COLO668 (cell line): ENCODE data around the gene RAE1.

Experiments used
- DNase-seq: peaks from one replicate; lab custom pipeline; 2025; ENCODE audit not compliant: unreplicated experiment; lab: John Stamatoyannopoulos, UW

RAE1 gene

DNA sequence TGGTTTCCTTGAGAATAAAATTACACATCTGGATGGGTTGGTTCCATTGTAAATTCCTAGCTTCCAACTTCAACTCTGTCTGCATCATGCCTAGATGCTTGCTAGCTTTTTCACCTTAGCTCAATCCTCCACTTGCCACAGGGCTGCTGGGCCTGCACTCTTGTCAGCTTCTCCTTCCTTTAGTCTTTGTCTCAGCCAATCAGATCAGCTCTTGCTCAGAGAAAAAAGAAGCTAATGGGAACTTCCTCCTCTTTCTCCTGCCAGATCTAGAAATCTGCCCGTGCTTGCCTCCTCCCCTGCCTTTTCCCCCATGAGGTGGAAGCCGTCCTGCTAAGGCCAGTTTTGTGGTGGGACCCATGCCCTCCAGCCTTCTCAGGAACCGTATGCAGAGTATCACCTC, 18.5 kb downstream of the RAE1 start:
- DNase-seq: no peak

DNA sequence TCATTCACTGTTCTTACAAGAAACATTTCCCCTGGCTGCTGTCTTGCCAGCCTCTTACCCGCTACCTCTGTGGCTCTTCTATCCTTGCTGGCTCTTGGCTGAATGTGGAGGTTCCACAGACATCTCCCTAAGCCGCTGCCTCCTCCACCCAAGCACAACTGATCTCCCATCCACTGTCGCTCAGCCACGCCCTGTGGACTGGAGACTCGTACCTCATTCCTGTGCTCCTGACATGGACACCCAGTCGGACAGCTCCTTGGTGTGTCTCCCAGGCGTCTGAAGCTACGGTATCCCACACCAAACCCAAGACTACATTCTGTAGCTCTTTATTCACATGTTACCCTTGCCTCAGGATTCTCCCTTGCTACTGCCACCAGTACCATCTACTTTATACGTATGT, 19.3 kb downstream of the RAE1 start:
- DNase-seq: no peak

DNA sequence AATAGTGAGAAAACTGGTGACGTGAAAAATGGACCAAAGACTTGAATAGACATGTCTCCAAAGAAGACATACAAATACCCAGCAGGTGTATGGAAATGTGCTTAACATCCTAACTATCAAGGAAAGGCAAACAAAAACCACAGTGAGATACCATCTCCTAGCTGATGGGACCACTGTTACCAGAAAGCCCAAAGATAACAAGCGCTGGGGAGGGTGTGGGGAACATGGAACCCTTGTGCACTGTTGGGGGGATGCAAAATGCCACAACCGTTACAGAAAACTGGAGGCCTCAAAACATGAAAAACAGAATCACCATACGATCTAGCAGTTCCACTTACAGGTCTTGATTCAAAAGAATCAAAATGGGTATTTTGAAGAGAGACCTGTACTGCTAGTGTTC, 20.3 kb downstream of the RAE1 start:
- DNase-seq: no peak

DNA sequence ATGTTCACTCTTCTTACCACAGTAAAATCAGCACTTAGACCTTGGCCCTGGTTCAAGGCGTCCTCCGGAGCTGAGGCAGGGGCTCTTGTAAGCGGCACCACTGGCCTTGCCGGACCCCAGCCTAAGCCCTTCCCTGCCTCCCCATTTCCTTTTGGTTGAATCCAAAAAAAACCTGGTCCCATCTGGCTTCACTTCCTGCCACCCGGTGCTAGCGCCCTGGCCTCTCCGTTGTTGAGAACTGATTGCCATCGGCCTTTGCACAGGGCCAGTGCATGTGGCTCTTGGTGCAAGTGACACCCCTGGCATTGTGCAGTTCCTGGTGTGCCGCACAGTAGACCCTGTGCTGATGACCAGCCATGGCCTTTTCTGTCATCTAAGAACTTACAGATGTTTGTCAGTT, 21.1 kb downstream of the RAE1 start:
- DNase-seq: no peak

DNA sequence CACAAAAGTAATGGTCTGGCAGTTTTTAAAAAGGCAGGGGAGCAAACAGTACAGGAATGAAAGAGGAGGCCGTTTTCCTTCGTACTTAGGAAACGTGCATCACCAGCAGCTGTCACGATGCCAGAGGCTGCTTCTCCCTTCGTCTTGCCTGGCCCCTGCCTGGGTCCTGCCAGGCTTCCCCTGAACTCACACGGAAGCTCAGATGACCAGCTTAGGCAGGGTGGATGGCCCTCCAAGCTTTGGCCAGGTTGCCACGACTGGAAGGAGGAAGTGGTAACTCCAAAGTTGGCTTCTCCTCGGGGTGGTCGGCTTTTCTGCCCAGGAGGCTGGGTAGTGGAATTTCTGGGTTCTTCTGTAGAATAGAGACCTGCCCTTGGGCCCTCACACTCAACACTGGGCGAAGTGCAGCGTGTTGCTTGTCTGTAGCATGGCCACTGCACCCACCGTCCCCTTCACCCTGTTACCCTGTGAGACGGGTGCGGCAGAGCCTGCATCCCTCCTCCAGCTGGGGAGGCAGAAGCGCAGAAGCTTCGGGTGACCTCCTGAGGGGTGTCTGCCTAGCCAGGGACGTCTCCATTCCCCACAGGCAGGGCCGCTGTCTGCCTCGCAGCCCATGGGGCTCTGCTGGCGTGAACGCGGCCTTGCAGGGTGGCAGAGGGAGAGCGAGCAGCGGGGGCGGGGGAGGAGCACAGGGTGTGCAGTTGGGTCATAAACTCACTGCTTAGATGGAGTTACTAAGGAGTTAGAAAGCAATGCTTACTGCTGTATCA, 21.7 kb downstream of the RAE1 start:
- DNase-seq: no peak

DNA sequence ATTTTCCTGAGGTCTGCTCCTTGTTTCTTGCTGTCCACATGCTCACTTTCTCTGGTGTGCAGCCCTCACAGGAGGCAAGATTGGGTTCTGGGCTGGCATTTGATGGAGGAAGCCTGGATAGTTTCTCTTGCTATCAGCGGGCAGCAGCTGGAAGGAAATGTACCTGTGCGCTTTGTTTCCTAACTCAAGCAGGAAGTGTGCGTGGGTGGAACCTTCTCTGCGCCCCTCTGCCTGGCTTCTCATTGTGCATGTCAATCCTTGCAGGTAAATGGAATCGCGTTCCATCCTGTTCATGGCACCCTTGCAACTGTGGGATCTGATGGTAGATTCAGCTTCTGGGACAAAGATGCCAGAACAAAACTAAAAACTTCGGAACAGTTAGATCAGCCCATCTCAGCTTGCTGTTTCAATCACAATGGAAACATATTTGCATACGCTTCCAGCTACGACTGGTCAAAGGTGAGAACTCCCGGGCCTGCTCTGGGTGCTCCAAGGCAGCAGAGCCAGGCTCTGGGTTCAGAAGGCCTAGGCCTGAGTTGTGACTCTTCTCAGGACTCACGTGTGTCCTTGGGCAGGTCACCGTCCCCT, 23.4 kb downstream of the RAE1 start:
- DNase-seq: no peak

DNA sequence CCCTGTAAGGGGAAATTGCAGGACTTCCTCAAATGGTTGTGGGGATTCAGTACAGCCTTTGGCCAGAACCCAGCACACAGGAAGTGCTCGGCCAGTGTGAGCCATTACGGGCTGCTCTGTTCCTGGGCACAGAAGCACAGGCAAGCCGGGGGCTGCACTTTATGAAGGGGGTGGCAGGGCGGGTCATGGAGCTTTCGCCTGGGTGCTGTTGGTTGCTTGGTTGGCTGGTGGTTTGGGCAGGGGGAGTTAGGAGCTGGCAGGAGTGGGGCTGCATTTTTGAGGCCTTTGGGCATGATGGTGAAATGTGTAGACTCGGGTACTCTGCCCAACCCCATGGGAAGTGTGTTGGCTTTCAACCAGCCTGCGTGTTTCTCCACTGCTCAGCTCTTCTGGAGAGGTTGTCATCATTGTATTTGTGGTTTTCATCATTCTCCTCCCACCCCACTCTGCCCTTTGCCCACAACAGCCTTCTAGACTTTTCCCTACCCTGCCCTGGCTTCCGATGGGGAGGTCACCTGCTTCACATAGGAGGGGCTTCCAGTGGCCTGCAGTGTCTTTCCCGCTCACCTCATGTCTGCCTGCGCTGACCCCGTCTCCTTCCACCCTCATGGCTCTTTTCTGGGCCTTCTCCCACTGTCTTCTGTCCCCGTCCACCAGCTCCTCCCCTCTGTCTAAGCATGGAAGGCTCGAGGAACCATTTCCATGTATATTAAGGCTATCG, 24.0 kb downstream of the RAE1 start:
- DNase-seq: no peak

DNA sequence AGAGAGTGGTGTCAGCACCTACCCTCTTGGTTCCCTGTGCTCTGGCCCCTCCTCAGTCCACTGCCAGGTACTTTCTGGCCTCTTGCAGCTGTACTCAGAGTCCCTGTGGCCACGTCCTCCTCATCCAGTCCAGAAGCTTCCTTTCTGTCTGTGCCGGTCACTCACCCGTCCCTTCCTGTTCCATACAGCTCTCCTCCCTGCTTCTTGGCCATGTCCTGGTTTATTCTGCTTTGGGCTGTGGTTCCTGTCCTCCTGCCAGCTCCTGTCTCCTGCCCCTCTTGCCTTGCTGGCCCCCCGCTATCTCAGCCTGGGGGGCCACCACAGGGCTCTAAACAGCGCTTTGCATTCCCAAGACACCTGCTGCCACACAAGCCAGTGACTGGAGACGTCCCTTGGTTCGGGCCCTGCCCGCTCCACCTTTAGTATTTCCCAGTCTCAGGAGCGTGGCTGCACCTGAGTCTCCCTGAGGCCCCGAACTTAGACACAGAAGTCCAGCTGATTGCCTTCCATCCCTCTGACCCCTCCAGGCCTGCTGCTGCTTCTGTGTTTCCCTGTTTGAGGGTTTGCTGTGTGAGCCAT, 24.7 kb downstream of the RAE1 start:
- no peak for DNase-seq

DNA sequence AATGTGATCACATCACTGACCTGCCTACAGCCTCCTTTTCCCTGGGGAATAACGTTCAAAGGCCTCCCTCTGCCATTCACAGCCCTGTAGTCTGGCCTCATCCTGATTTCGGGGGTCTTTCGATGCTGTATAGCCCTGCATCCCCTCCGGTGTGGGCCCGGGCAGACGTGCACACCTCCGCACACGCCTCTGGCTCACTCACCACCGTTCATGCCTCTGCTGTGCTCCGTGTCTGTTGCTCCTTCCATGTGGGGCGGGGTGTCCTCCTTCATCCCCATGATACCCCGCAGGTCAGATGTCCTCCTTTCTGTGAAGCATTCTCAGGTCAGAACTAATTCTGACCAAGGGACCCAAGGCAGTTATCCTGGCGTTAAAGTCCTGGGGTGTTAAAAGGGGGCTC, 26.3 kb downstream of the RAE1 start:
- DNase-seq: no peak

DNA sequence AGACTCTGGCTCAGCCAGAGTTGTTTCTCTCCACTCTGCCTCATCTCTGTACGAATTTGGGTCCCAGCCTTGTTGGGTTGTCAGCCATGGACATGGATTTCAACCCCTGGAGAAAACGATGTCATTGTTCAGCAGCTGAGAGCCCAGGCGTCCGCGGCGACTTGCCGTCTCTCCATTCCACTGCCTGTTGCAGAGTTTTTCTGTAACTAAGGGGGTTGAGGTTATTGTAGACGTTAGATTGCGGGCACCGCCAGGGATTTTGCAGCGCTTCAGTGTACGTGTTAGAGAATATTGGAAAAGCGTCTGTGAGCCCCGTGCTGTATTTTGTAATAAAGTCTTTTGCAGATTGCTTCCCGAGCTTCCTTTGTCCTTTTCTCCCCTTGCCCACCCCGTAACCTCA, 27.1 kb downstream of the RAE1 start:
- DNase-seq: no peak

DNA sequence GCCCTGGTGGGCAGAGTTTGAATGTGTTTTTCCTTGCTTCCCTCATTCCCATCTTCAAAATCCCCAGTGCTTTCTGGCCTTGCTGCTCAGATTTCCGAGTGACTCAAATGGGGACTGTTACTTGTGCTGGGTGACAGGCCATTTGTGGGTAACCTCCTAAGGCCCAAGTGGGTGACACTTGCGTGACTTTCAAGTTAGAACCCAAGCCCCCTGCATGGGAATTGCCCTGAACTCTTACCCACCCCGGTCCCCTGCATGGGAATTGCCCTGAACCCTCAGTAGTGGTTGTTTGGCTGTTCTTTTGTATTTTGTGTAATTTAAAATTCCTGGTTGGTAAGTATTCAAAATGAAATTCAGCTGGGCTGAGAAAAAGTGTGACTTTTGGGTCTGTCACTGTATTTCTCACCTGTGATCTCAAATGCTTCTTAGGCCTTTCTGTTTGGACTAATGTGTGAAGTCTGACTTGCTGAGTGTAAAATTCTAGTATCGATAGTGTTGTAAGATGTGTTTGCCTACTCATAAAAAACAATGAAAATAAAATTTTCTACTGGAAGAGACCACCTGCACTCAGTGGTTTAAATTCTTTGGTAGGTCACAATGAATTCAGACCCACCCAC, 27.7 kb downstream of the RAE1 start:
- no peak for DNase-seq

DNA sequence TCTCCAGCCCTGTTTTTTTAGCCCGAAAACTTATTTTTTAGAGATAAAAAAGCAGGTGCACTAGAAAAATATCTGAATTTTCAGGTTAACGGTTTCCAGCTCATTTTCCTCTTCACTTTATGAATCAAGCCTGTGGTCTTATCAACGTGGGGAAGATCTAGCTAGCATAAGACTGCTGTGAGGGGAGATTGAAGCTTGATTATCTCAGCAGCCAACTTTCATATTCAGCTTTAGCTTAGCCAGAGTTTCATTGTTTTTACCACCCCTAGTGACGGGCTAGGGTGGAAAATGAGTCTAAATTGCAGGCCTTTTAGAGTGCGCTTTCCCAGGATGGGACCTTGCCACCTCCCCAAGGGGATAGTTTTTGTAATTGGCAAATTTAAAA, 28.2 kb downstream of the RAE1 start:
- DNase-seq: no peak

DNA sequence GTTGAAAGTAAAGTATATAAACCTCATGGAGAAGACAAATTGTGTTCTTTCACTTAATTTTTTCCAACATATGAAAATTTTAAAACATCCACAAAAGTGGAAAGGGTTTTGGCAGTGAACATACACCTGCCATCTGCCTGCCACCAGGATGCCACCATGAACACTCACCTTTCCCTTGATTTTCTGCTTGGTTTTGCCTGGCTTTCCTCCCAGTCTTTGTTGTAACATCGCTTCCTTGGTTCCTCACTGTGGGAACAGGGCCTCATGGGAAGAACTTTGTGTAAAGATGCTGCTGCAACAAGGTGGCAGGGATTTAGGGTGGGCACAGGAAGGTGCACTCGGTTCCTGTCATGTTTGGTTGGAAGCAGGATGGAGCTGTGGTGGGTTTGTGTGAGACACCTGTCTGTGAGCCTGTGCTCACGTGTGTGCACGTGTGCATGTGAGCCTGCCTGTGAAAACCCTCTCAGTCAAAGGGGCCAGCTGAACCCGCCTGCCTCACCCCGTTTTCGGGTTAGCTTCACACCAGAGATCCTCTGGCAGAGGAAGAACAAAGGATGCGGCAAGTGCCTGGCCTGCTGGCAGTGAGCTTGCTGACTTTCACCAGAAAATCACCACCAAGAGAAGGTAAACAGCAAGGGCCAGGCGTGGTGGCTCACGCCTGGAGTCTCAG, 29.2 kb downstream of the RAE1 start:
- no peak for DNase-seq

DNA sequence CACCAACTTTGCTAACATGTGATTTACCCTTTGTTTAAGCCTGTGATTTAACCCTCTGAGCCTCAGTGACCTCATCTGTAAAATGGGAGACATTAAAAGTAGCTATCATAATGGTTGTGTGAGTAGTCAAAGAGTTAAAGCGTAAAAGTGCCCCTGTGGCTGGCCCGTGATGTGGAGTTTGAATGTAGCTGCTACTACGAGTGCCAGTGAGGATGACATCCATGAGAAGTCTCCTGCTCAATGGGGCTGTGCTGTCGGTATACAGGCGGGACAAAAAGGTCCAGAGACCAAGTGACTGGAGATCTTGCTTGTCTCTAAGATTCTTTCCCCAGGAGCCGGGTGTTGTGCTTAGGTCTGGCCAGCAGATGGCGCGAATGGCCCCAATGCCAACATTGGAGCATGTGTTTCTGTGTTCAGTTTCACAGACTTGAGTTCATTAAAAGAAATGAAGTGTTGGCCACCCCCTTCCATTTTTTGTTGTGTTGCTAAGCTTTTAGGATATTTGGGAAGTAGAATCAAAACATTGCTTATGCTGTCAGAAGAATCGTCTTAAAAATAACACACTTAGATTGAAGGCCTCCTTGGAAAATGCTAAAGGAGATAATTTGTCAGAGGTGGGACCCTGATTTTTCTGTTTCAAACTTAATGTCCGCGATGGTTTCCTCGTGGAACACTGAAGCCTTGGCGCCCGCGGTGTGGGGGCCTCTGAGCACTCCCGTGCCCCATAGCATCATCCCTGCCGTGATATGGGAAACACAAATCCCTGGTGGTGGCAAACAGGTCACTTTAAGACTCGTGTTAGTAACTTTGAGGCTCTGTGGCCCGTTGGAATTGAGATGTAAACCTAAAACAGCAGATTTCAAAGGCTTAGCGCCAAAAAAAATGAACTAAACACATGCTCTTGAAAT, 30.8 kb downstream of the RAE1 start:
- DNase-seq: peak; percentile 79

DNA sequence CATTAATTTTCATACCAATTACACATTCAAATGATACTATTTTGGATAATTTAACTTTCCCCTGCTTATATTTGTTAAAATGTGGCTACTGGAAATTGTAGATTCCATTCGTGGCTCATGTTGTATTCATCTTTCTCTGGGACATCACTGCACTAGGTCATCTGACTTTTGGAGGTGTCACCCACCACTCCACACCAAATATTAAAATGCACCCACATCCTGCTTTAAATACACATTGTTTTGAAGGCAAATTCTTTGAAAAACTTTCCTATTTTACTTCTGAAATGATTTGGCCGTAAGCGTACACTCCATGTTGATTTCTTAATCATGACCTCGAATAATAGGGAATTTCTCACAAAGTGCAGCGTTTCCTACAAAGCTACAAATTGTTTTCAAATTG, 31.5 kb downstream of the RAE1 start:
- no peak for DNase-seq

DNA sequence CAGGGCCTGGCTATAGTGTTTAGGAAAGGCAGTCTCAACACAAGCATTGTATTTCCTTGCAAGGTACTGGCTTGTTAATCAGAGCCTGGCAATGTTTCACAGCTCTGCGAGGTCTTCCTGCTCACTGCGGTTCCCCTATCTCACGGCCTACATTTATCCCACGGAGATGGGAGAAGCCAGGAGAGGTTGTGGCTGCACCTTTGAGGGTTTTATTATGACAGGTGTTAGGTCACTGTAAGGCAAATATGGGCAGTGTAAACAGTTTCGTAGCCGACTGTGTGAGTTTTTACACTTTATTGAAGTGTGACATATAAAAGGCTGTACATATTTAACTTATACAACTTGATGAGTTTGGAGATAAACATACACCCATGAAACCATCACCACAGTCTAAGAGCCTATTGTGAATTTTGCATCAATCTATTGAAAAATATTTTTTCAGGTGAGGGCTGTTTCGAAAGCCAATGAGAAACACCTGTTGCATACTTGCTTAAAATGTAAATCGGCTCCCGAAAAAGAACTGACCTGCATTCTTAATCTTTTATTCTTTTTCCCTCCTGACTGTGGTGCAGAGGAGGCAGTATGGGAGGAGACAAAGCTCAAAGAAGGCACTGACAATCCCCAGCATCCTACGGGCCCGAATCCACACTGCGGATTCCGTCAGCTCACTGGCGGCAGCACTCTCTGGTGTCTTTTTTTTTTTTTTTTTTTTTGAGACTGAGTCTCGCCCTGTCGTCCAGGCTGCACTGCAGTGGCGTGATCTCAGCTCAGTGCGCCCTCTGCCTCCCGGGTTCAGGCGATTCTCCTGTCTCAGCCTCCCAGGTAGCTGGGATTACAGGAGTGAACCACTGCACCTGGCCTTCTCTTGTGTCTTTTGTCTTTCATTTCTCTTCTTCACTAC, 32.6 kb downstream of the RAE1 start:
- peak; percentile 77 for DNase-seq

DNA sequence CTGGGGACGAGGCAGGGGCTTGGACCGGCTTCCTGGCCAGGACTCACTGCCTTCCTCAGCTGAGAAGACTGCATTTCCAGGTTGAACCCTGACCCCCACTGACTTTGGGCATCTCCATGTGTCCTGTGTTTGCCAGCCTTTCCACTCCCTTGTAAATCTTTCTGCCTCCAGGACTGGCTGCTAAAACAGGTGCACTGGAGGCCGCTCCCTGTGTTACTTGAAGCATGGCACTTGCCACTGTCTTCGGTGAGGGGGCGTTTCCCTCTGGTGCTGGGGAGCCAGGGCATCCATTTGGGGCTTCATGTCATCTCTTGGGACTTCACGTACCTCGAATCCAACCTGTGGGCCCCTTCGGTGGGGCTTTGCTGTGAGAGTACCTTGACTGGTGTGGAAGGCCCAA, 33.4 kb downstream of the RAE1 start:
- DNase-seq: no peak

DNA sequence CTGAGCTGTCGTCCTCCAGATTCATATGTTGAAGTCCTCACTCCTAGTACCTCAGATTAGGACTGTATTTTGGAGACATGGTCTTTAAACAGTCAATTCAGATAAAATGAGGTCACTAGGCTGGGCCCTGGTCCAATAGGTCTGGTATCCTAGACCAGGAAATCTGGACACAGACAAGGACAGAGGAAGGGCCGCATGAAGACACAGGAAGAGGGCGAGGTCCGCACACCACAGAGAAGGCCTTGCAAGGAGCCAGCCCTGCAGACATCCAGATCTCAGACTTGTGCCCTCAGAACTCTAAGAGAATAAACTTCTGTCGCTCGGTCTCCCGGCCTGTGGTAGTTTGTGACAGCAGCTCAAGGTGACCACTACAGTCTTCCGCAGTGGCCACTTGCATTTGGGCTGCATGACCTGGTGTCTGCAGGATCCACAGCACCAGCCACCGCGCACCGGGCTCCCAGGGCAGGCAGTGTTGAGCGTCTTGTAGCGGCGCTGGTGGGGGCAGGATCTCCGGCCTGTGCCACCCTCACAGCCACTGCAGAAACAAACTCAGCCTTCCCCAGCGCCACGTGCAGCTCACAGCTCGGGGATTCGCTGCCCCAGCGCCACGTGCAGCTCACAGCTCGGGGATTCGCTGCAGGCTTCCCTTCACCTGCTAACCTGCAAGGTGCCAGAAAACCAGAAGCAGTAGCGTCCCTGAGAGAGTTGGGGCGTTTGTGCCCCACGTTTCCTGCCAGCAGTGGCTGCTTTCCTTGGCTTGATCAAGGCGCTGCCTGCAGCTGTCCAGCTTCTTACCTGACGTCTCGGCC, 34.1 kb downstream of the RAE1 start:
- no peak for DNase-seq
